Measurements from ENCODE around the gene ETV1. TPM values are rescaled to one million over a fixed set of nuclear protein-coding genes. Genes with fewer than 3 reads are reported as not detected.

The ETV1 gene
- total and polyA plus RNA-seq, 2 of the 4 experiments (the other 2 are of a cell fraction): 8.6 to 21.1 TPM

- Histone ChIP-seq H2AK9ac (replicated peaks; ENCODE audit: low read depth, low read length, poor library complexity) (no peak overlapping the region), H4K5ac (ENCODE audit: low read depth, low read length) (no peak overlapping the region), H2BK5ac (ENCODE audit: low read depth, low read length, poor library complexity, severe bottlenecking) (no peak overlapping the region), H3K9ac (ENCODE audit: low read depth, low read length) (no peak overlapping the region), H3K23ac (ENCODE audit: low read depth, low read length) (0 out of 2 replicates have a peak overlapping the region, but pooled peaks have one; percentile 33), H4K91ac (ENCODE audit: insufficient read depth, low read depth, low read length) (no peak overlapping the region), H3K4me1 (ENCODE audit: control insufficient read depth, insufficient read depth, low read length) (peaks cover 2% of the 10 kb centered on the region; the same call in 1 of the 2 replicates), H2BK120ac (ENCODE audit: low read depth, low read length) (0 out of 2 replicates have a peak overlapping the region, but pooled peaks have one; percentile 10), H4K20me1 (ENCODE audit: insufficient read depth, low read length) (no peaks in the 10 kb centered on the region), H3K56ac (ENCODE audit: extremely low read depth, insufficient read depth, low read length) (no peak overlapping the region), H3K14ac (replicated peaks; ENCODE audit: low read depth, low read length) (no peak overlapping the region), H3K36me3 (ENCODE audit: control insufficient read depth, insufficient read depth, low read length) (peaks cover 2% of the 10 kb centered on the region; the same call in 1 of the 2 replicates), H2AK5ac (ENCODE audit: low read depth, low read length) (no peak overlapping the region), H3K18ac (ENCODE audit: low read depth, low read length) (no peak overlapping the region), H3K9me3 (ENCODE audit: control insufficient read depth, insufficient read depth, low read length) (no peaks in the 10 kb centered on the region), H2AFZ (replicated peaks; ENCODE audit: low read length, poor library complexity) (no peak overlapping the region), H3K79me1 (ENCODE audit: low read depth in 1 of 2, low read length in 2 of 2) (no peaks in the 10 kb centered on the region), H2BK15ac (ENCODE audit: low read depth, low read length) (no peak overlapping the region), H3K4me3 (ENCODE audit: insufficient read depth, low read depth, low read length) (no peak overlapping the region), H3K27me3 (ENCODE audit: control insufficient read depth, insufficient read depth, low read length) (no peaks in the 10 kb centered on the region), H3K4me2 (ENCODE audit: low read depth, low read length) (no peak overlapping the region), H3K9me1 (ENCODE audit: insufficient read depth, low read length) (peaks cover 3% of the 10 kb centered on the region; the same call in 1 of the 2 replicates), H3K4ac (ENCODE audit: low read depth, low read length) (no peak overlapping the region), H4K8ac (ENCODE audit: low read depth in 2 of 2, low read length in 2 of 2) (no peak overlapping the region), H3K27ac (ENCODE audit: insufficient read depth, low read length) (no peak overlapping the region), H2BK20ac (ENCODE audit: low read depth, low read length) (no peak overlapping the region)
- POLR2A ChIA-PET (ENCODE audit: unreplicated experiment): no interaction called here
- CTCF ChIA-PET: no interaction called here
- ATAC-seq (ENCODE audit: low read depth) (no peak), DNase-seq (no peak)
- no peak for TF ChIP-seq CHD1 (IDR thresholded peaks at IDR 0.05; ENCODE audit: low read depth, low read length)
- TF ChIP-seq BHLHE40 (IDR thresholded peaks at IDR 0.05; ENCODE audit: low read depth, low read length): no peak
- TF ChIP-seq USF2 (IDR thresholded peaks at IDR 0.05; ENCODE audit: low read depth, low read length): no peak
- TF ChIP-seq NFE2L2 (IDR thresholded peaks at IDR 0.05; ENCODE audit: low read depth, low read length): no peak
- no peak for TF ChIP-seq SMC3 (IDR thresholded peaks at IDR 0.05; ENCODE audit: low read depth, low read length)
- TF ChIP-seq FOS (IDR thresholded peaks at IDR 0.05; ENCODE audit: low read depth, low read length): no peak
- TF ChIP-seq, protein P1, sequence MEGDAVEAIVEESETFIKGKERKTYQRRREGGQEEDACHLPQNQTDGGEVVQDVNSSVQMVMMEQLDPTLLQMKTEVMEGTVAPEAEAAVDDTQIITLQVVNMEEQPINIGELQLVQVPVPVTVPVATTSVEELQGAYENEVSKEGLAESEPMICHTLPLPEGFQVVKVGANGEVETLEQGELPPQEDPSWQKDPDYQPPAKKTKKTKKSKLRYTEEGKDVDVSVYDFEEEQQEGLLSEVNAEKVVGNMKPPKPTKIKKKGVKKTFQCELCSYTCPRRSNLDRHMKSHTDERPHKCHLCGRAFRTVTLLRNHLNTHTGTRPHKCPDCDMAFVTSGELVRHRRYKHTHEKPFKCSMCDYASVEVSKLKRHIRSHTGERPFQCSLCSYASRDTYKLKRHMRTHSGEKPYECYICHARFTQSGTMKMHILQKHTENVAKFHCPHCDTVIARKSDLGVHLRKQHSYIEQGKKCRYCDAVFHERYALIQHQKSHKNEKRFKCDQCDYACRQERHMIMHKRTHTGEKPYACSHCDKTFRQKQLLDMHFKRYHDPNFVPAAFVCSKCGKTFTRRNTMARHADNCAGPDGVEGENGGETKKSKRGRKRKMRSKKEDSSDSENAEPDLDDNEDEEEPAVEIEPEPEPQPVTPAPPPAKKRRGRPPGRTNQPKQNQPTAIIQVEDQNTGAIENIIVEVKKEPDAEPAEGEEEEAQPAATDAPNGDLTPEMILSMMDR (conservative IDR thresholded peaks at IDR 0.05; ENCODE audit: low read depth, low read length): no peak
- TF ChIP-seq MAFK (IDR thresholded peaks at IDR 0.05; ENCODE audit: low read depth, low read length): no peak
- intact Hi-C loops (cut with micrococcal nuclease): loop anchor here (10.0 kb wide), 1 partner anchor 628 kb away; no protein-coding TSS in a partner anchor
- in situ Hi-C loops (cut with MboI; ENCODE audit: low sequenced_read_pairs): no loop called here
- BruUV-seq (replicated peaks): no TSS peak
- WGBS, 2 experiments (ENCODE audit: extremely low coverage in 2 of 2, insufficient read length in 1 of 2): no CpG with 5 or more reads among the region's 4 CpGs
- dilution Hi-C loops (cut with HindIII; ENCODE audit: low sequenced_read_pairs, unreplicated experiment): no loop called here
Measured at GRCh38 chr7:13912715-13913278, 76.7 kb downstream of the ETV1 start.
